ENCODE results near the gene VAT1L. TPM values are rescaled to one million over a fixed set of nuclear protein-coding genes. Genes with fewer than 3 reads are reported as not detected.

VAT1L gene
- total RNA-seq, 1 experiment from 2014 or later = 33.8 TPM

DNA sequence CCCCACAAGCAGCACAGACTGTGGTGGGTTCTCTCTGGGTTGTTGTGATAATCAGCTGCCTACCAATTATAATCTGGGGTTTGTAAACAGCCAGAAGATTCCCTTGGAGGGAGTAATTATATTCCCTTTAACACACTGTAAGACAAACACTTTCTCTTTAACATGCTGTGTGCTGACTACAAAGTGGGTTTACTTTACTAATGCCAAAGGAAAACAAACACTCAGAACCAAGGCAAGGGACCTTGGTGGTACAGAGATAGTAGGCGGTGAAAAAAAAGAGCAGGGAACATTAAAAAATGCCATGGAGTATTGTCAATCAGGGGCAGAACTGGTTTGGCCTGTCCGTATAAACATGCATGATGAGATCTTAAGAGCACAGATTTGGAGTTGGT lies 3.0 kb upstream of the VAT1L start:
- no peak overlapping the region for H3K27ac Mint-ChIP-seq
- no CpG with 5 or more reads among the region's 2 CpGs for WGBS (ENCODE audit: extremely low coverage, insufficient read length, low lambda C conversion rate)
- H3K36me3 Mint-ChIP-seq (ENCODE audit: insufficient read depth in 1 of 3, low read depth in 3 of 3) = peaks cover 2 to 6% (median 5%) of the 10 kb centered on the region in 3 experiments; a peak in 5 of 7 replicates

More for the DNA sequence above, 3.0 kb upstream of the VAT1L start:
- no peak overlapping the region for H2BK5ac ChIP-seq (ENCODE audit: insufficient read length, low read length)
- no peak overlapping the region for H3T11ph ChIP-seq (ENCODE audit: low read length)
- H3K14ac ChIP-seq (ENCODE audit: insufficient read depth, low read length) = no peak overlapping the region
- H3K79me1 ChIP-seq (ENCODE audit: insufficient read depth, low read depth, low read length, poor library complexity, severe bottlenecking) = no peaks in the 10 kb centered on the region
- no peak overlapping the region for H3K9ac ChIP-seq (ENCODE audit: extremely low read depth, insufficient read length, low read length)
- no peak overlapping the region for H3K4me2 ChIP-seq (ENCODE audit: insufficient read depth, insufficient read length, low read length)
- no peak overlapping the region for H2AK5ac ChIP-seq (ENCODE audit: insufficient read length, low read length)
- Mint-ChIP-seq H3K4me1 (peaks cover 22 to 23% of the 10 kb centered on the region in 2 experiments), H3K4me3 (no peak overlapping the region), H3K27me3 (ENCODE audit: low read depth) (peaks cover 41% of the 10 kb centered on the region), H3K9me3 (peaks cover 0 to 6% of the 10 kb centered on the region in 2 experiments; a peak in 4 of 5 replicates)
- DNase-seq = no peak
- H3K4ac ChIP-seq (ENCODE audit: low read depth, low read length) = no peak overlapping the region
- H3K79me2 ChIP-seq (ENCODE audit: insufficient read depth, low read length) = no peaks in the 10 kb centered on the region
- no peak overlapping the region for H2AFZ ChIP-seq (ENCODE audit: low read length)
- H4K5ac ChIP-seq (ENCODE audit: insufficient read length, low read depth, low read length) = no peak overlapping the region
- no peak overlapping the region for H2BK120ac ChIP-seq (ENCODE audit: low read depth, low read length, poor library complexity, severe bottlenecking)
- no peak overlapping the region for H2BK20ac ChIP-seq (ENCODE audit: low read depth, low read length, poor library complexity, severe bottlenecking)
- H4K8ac ChIP-seq (replicated peaks; ENCODE audit: insufficient read length, low read depth, low read length) = no peak overlapping the region
- no peak overlapping the region for H3K18ac ChIP-seq (ENCODE audit: insufficient read length, low read depth, low read length)
- H2BK12ac ChIP-seq (ENCODE audit: insufficient read length, low read depth, low read length) = no peak overlapping the region
- H3K9me3 ChIP-seq (ENCODE audit: control insufficient read depth, low read depth, low read length) = no peaks in the 10 kb centered on the region
- H3K27ac ChIP-seq (ENCODE audit: insufficient read length, low read depth, low read length) = no peak overlapping the region
- H3K27me3 ChIP-seq (ENCODE audit: insufficient read depth, low read length) = peaks cover 10% of the 10 kb centered on the region; the same call in 1 of the 2 replicates
- H3K23me2 ChIP-seq (ENCODE audit: insufficient read length, low read depth, low read length, poor library complexity, severe bottlenecking) = peaks cover 21% of the 10 kb centered on the region
- no peak for TF ChIP-seq CTCF (conservative IDR thresholded peaks at IDR 0.05)
- no peak overlapping the region for H2BK15ac ChIP-seq (ENCODE audit: low read depth, low read length)
- H4K20me1 ChIP-seq (ENCODE audit: control insufficient read depth, insufficient read depth, insufficient read length) = no peaks in the 10 kb centered on the region
- H4K91ac ChIP-seq (ENCODE audit: insufficient read length, low read depth, low read length) = no peak overlapping the region
- no peaks in the 10 kb centered on the region; the same call in 1 of the 2 replicates for H3K4me1 ChIP-seq (ENCODE audit: insufficient read depth, low read length)
- H3K56ac ChIP-seq (ENCODE audit: insufficient read length, low read depth, low read length) = no peak overlapping the region
- H3K23ac ChIP-seq (ENCODE audit: insufficient read length, low read depth, low read length) = no peak overlapping the region

Measured in H9 (cell line).